Measurements from ENCODE around the gene CLDN14.

DNA sequence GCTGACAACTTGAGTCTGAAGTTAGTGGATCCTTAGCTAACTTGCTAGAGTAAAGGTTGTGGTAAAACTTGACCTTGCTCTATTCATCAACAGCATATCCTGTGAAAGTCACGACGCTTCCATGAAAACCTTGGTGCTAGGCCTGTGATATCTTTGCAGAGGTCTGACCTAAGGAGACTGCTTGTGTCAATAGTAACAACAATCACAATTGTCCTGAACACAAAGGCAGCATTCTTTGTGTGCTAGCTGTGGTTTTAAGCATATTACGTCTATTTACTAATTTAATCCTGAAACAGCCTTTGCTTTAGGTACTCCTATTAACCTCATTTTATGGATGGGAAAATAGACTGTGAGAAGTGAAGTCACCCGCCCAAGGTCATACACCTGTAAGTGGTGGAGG lies 2.8 kb upstream of the CLDN14 start:
- TF ChIP-seq, protein P1, sequence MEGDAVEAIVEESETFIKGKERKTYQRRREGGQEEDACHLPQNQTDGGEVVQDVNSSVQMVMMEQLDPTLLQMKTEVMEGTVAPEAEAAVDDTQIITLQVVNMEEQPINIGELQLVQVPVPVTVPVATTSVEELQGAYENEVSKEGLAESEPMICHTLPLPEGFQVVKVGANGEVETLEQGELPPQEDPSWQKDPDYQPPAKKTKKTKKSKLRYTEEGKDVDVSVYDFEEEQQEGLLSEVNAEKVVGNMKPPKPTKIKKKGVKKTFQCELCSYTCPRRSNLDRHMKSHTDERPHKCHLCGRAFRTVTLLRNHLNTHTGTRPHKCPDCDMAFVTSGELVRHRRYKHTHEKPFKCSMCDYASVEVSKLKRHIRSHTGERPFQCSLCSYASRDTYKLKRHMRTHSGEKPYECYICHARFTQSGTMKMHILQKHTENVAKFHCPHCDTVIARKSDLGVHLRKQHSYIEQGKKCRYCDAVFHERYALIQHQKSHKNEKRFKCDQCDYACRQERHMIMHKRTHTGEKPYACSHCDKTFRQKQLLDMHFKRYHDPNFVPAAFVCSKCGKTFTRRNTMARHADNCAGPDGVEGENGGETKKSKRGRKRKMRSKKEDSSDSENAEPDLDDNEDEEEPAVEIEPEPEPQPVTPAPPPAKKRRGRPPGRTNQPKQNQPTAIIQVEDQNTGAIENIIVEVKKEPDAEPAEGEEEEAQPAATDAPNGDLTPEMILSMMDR (IDR thresholded peaks at IDR 0.05), result no peak
- no peak for TF ChIP-seq POLR2A (IDR thresholded peaks at IDR 0.05)

Measured in thyroid gland (tissue), 4 donors.